ENCODE data around the gene OR1A2.
"Not testable (repeated sequence)": the region's sequence is repeated elsewhere in the genome, so short reads cannot be mapped to it uniquely, and the experiment has no call there.

The OR1A2 gene

GRCh38 chr17:3197219-3197618, at the start of gene OR1A2:
TSS of gene OR1A2 (plus strand) at chr17:3197519. CDS start at chr17:3197519, 0 bp downstream.
- DNase-seq, result no peak

GRCh38 chr17:3157218-3157617, 40.1 kb upstream of the OR1A2 start:
- no peak for DNase-seq

- DNase-seq, result no peak
These were observed 29.7 kb upstream of the OR1A2 start for GRCh38 chr17:3167574-3167973.

- no peak for DNase-seq
These were observed 7.4 kb upstream of the OR1A2 start for GRCh38 chr17:3189961-3190360.

GRCh38 chr17:3207367-3207766, 10.0 kb downstream of the OR1A2 start, which contains the start of gene OR1A1:
TSS of gene OR1A1 (plus strand) at chr17:3207667. CDS start at chr17:3215621, 7,954 bp downstream.
- no peak for DNase-seq

- DNase-seq, result no peak
These were observed 11.2 kb downstream of the OR1A2 start for GRCh38 chr17:3208484-3208883.

GRCh38 chr17:3213001-3213400, 15.7 kb downstream of the OR1A2 start:
- no peak for DNase-seq

- DNase-seq, result no peak
These were observed 16.3 kb downstream of the OR1A2 start for GRCh38 chr17:3213587-3213986.

- DNase-seq, result not testable (repeated sequence)
These were observed 22.7 kb downstream of the OR1A2 start for GRCh38 chr17:3219978-3220377.

GRCh38 chr17:3221850-3222249, 24.5 kb downstream of the OR1A2 start:
- no peak for DNase-seq

GRCh38 chr17:3222505-3222904, 25.2 kb downstream of the OR1A2 start:
- no peak for DNase-seq

- DNase-seq, result not testable (repeated sequence)
These were observed 27.5 kb downstream of the OR1A2 start for GRCh38 chr17:3224721-3225352.

- not testable (repeated sequence) for DNase-seq
These were observed 35.0 kb downstream of the OR1A2 start for GRCh38 chr17:3232300-3232699.

- DNase-seq, result not testable (repeated sequence)
These were observed 41.4 kb downstream of the OR1A2 start for GRCh38 chr17:3238685-3239084.

- not testable (repeated sequence) for DNase-seq
These were observed 43.7 kb downstream of the OR1A2 start for GRCh38 chr17:3241044-3241443.

- DNase-seq, result not testable (repeated sequence)
These were observed 47.5 kb downstream of the OR1A2 start for GRCh38 chr17:3244841-3245240.

All from activated CD4-positive, CD25-positive, alpha-beta regulatory T cell (primary cell).